Esophagus muscularis mucosa (tissue), 4 donors: ENCODE results near the gene ARPC1A. TPM values are rescaled to one million over a fixed set of nuclear protein-coding genes. Genes with fewer than 3 reads are reported as not detected.

Source experiments
- DNase-seq: peaks from one replicate; pipeline ENCODE4 v3.0.0-alpha.2; 2017; ENCODE audit errors: extremely low spot score
- H3K27ac ChIP-seq, 4 donors: fragments of 200-600 bp; sonication (generic); replicated peaks in 1 of 4; 1 replicate in 3 of 4; 2 replicates in 1 of 4; pipeline ENCODE4 v1.5.1; 2016 to 2019; ENCODE audit warnings: mild to moderate bottlenecking in 1 of 4
- H3K27me3 ChIP-seq, 4 donors: fragments of 200-600 bp; sonication (generic); one replicate each; pipeline versions ENCODE4 v1.5.1 to v1.6.0; 2016 to 2019
- H3K36me3 ChIP-seq, 4 donors: fragments of 200-600 bp; sonication (generic); one replicate each; pipeline ENCODE4 v1.5.1; 2016 to 2019
- H3K4me1 ChIP-seq, 4 donors: fragments of 200-600 bp; sonication (generic); one replicate each; pipeline ENCODE4 v1.5.1; 2016 to 2019
- H3K4me3 ChIP-seq, 4 donors: fragments of 200-600 bp; sonication (generic); 1 replicate in 2 of 4; 2 replicates in 2 of 4; pipeline ENCODE4 v1.5.1; 2016 to 2019; ENCODE audit warnings: mild to moderate bottlenecking in 4 of 4, moderate library complexity in 1 of 4
- H3K9me3 ChIP-seq, 4 donors: fragments of 200-600 bp; sonication (generic); 1 replicate in 3 of 4; 2 replicates in 1 of 4; pipeline ENCODE4 v1.5.1; 2016 to 2019
- CTCF ChIP-seq, 3 experiments: fragments of 200-600 bp in 2 of 3; fragments of 450-650 bp in 1 of 3; sonication (generic) in 2 of 3; IDR thresholded peaks; one replicate each; pipeline ENCODE4 v1.5.1; 2017 to 2019; ENCODE audit warnings: antibody characterized with exemption in 3 of 3, mild to moderate bottlenecking in 2 of 3, moderate library complexity in 1 of 3
- EP300 ChIP-seq: sonication (generic); formaldehyde crosslinking; IDR thresholded peaks from one replicate; pipeline ENCODE4 v1.6.1; 2017; ENCODE audit warnings: antibody characterized with exemption
- POLR2A ChIP-seq: fragments of 450-650 bp; IDR thresholded peaks from one replicate; pipeline ENCODE4 v1.6.1; 2017; ENCODE audit warnings: antibody characterized with exemption, moderate library complexity, mild to moderate bottlenecking, low read depth
- POLR2AphosphoS5 ChIP-seq, 2 donors: sonication (generic); formaldehyde crosslinking; IDR thresholded peaks; one replicate each; pipeline ENCODE4 v1.6.1; 2017; ENCODE audit warnings: antibody characterized with exemption in 2 of 2
- WGBS: methylation state at CpG from one replicate; pipeline ENCODE4 v1.1.5; 2018; 5-methylcytosine and 5-hydroxymethylcytosine counted together
- intact Hi-C: fragments of 100-400 bp; cut with DNase I; formaldehyde crosslinking; loops from one replicate; pipeline ENCODE4 v1.15.1; 2023
- total RNA-seq, 4 donors: library from RNA; depleted of rRNA; stranded (reverse); fragments of >200 nt; gene quantifications; one replicate each; pipeline versions ENCODE4 v1.1.0 to v1.2.1, GENCODE V29; 2016

The ARPC1A gene
- total RNA-seq, 4 donors from 2014 or later = 83.1 to 105 (median 99.8) TPM

- Histone ChIP-seq H3K9me3 (no peaks in the 10 kb centered on the region), H3K36me3 (peaks cover 28 to 87% (median 80%) of the 10 kb centered on the region in 4 donors), H3K27ac (peak overlapping the region; percentile 62 to 85 (median 72)), H3K27me3 (no peaks in the 10 kb centered on the region), H3K4me1 (peaks cover 21 to 27% (median 24%) of the 10 kb centered on the region in 4 donors), H3K4me3 (peak overlapping the region; percentile 53 to 77 (median 58))
- peak; percentile 61 to 81 for TF ChIP-seq POLR2AphosphoS5 (IDR thresholded peaks at IDR 0.05)
- TF ChIP-seq CTCF (IDR thresholded peaks at IDR 0.05) = no peak
- TF ChIP-seq EP300 = no peak
- peak; percentile 18 for TF ChIP-seq POLR2A
- intact Hi-C loops = no loop called here
- WGBS = 20% methylated on average over 27 of the region's 68 CpGs
- DNase-seq = peak; percentile 95
These were observed 67.1 kb downstream of the ARPC1A start for GRCh38 chr7:99392659-99393354.

DNA sequence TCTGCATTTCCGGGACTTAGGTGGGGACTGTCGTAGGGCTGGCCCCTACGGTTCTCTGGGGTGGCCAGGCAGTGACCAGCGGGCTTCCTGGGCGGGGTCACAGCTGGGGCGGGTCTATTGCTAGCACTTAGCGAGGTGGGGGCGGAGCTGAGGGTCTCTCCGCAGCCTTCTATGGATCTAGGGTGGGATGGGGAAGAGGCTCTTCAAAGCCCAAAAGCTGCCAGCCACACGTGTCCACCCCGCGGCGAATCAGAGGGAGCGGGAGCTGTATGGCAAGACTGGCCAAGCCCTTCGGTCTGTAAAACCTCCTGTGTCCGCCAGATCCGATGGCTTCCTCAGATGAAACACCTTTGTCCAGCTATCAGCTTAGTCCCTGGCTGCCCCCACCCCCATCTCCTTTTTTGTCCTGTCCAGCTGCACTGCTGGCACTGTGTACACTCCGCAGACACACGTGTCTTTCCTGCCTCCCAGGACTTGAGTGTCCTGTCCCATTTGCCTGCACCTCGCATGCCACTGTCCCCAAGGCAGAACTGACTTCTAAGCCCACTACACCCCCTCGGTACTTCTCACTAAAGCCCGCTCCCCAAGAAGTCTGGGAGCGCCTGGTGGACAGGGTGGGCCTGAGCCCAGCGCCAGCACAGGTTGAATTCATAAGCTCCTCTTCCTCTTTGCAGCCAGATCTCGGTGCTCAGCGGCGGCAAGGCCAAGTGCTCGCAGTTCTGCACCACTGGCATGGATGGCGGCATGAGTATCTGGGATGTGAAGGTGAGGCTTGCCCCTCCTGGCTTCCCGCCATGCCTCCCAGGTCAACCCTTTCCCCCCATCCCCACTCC lies 67.9 kb downstream of the ARPC1A start:
- H3K4me1 ChIP-seq = peaks cover 21 to 27% (median 24%) of the 10 kb centered on the region in 4 donors
- H3K9me3 ChIP-seq = no peaks in the 10 kb centered on the region
- no peak for DNase-seq
- WGBS = 37% methylated on average over 23 of the region's 30 CpGs
- no peak for TF ChIP-seq EP300
- TF ChIP-seq POLR2AphosphoS5 (IDR thresholded peaks at IDR 0.05) = no peak
- no peak for TF ChIP-seq POLR2A
- TF ChIP-seq CTCF (IDR thresholded peaks at IDR 0.05) = no peak
- peak overlapping the region; percentile 62 to 85 (median 72) for H3K27ac ChIP-seq
- peaks cover 26 to 87% (median 80%) of the 10 kb centered on the region in 4 donors for H3K36me3 ChIP-seq
- intact Hi-C loops = no loop called here
- peak overlapping the region; percentile 53 to 77 (median 58) for H3K4me3 ChIP-seq
- H3K27me3 ChIP-seq = no peaks in the 10 kb centered on the region

- 90% methylated on average over 3 of the region's 4 CpGs for WGBS
- TF ChIP-seq CTCF (IDR thresholded peaks at IDR 0.05) (no peak), POLR2A (no peak), EP300 (no peak), POLR2AphosphoS5 (IDR thresholded peaks at IDR 0.05) (no peak)
- Histone ChIP-seq H3K27me3 (no peaks in the 10 kb centered on the region), H3K36me3 (peaks cover 29 to 87% (median 80%) of the 10 kb centered on the region in 4 donors), H3K27ac (peak overlapping the region in 2 of 4 donors; percentile 81 to 85), H3K9me3 (no peaks in the 10 kb centered on the region), H3K4me1 (peaks cover 21 to 27% (median 24%) of the 10 kb centered on the region in 4 donors), H3K4me3 (no peak overlapping the region)
- intact Hi-C loops = no loop called here
- DNase-seq = no peak
These were observed 68.4 kb downstream of the ARPC1A start for GRCh38 chr7:99394188-99394502.

DNA sequence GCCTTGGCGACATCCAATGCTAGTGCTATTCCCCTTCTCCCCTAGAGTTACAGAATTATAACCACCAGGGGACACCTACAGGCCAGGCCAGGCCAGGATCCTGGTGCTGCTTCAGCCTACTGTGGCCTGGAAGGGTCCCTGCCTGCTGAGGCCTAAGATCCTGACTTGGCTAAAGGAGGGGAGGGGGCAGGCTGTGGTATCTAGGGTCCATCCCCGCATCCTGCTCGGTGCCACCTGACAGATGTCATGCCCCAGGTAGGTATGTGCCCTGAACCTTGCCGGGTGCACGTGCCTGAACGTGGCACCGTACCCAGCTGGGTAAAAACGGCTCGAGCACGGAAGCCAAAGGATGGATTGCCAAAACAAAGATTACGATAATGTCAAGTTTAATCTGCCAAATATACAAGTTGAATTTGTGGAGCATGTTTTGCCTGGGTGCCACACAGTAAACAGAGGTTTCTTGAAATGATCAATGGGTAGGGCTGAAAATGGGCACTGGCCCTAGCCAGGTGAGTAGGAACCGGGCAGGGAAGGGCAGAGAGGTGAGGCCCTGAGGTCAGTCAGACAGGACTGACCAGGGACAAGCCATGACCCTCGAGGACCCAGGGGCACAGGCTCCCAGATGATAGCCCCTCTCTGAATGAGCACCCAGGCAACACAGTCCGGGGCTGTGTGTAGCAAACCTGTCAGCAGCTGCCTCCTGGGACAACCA lies 70.1 kb downstream of the ARPC1A start:
- intact Hi-C loops = no loop called here
- Histone ChIP-seq H3K27me3 (no peaks in the 10 kb centered on the region), H3K9me3 (no peaks in the 10 kb centered on the region), H3K4me3 (no peak overlapping the region), H3K4me1 (peaks cover 21 to 27% (median 24%) of the 10 kb centered on the region in 4 donors), H3K27ac (no peak overlapping the region), H3K36me3 (peaks cover 43 to 87% (median 80%) of the 10 kb centered on the region in 4 donors)
- WGBS = 81% methylated on average over 13 of the region's 14 CpGs
- TF ChIP-seq EP300 (no peak), POLR2A (no peak), CTCF (IDR thresholded peaks at IDR 0.05) (no peak), POLR2AphosphoS5 (IDR thresholded peaks at IDR 0.05) (no peak)
- DNase-seq = no peak
